ENCODE measurements around the gene TNRC6B. TPM values are rescaled to one million over a fixed set of nuclear protein-coding genes. Genes with fewer than 3 reads are reported as not detected.

TNRC6B gene
- total RNA-seq, 1 donor from 2014 or later = 51.2 TPM

DNA sequence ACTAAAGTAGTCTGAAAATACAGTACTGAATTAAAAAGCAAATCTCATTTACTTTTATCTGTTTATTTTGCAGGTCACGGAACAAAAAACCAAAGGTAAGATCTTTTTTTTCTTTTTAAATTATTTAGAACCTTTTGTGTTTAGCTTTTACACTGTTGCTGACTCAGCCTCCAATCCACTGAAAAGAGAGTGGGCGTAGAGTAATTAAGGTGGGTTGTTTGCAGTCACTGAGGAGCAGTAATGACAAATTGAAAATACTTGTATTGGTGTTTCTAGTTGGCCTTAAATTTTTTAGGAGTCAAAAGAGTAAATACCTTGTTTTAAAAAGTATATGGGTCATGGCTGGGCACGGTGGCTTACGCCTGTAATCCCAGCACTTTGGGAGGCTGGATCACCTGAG, 73.4 kb downstream of the TNRC6B start:
- no peak overlapping the region for H3K9ac ChIP-seq (ENCODE audit: low read length)
- no peak overlapping the region for H3K4me2 ChIP-seq (ENCODE audit: low read length)
- H3K4me3 ChIP-seq (ENCODE audit: insufficient read depth, low read depth, low read length) = no peak overlapping the region
- Mint-ChIP-seq H3K9me3 (ENCODE audit: unreplicated experiment) (no peaks in the 10 kb centered on the region), H3K27me3 (ENCODE audit: low read depth, unreplicated experiment) (no peaks in the 10 kb centered on the region), H3K4me3 (ENCODE audit: unreplicated experiment) (no peak overlapping the region), H3K27ac (ENCODE audit: unreplicated experiment) (peak overlapping the region; percentile 18), H3K4me1 (ENCODE audit: low read depth, unreplicated experiment) (peaks cover 15% of the 10 kb centered on the region), H3K36me3 (ENCODE audit: low read depth, unreplicated experiment) (peaks cover 10% of the 10 kb centered on the region)
- H3K27ac ChIP-seq (ENCODE audit: low read depth, low read length) = no peak overlapping the region
- no peak overlapping the region for H2AFZ ChIP-seq (ENCODE audit: low read depth, low read length)
- DNase-seq (ENCODE audit: low read depth) (peak; percentile 47), FAIRE-seq (no peak)
- H3K9me3 ChIP-seq (ENCODE audit: insufficient read depth, low read depth, low read length) = no peaks in the 10 kb centered on the region
- H3K79me2 ChIP-seq (ENCODE audit: insufficient read depth, low read length) = peaks cover 56% of the 10 kb centered on the region
- H3K4me1 ChIP-seq (ENCODE audit: insufficient read depth, low read length) = peaks cover 11% of the 10 kb centered on the region
- no peaks in the 10 kb centered on the region for H3K36me3 ChIP-seq (ENCODE audit: insufficient read depth, low read length)
- peaks cover 58% of the 10 kb centered on the region for H4K20me1 ChIP-seq (ENCODE audit: insufficient read depth, low read length)
- no peaks in the 10 kb centered on the region for H3K27me3 ChIP-seq (ENCODE audit: insufficient read depth, low read length)
- no peak for TF ChIP-seq EZH2 (IDR thresholded peaks at IDR 0.05; ENCODE audit: insufficient read depth, low read length)
- TF ChIP-seq, protein P1, sequence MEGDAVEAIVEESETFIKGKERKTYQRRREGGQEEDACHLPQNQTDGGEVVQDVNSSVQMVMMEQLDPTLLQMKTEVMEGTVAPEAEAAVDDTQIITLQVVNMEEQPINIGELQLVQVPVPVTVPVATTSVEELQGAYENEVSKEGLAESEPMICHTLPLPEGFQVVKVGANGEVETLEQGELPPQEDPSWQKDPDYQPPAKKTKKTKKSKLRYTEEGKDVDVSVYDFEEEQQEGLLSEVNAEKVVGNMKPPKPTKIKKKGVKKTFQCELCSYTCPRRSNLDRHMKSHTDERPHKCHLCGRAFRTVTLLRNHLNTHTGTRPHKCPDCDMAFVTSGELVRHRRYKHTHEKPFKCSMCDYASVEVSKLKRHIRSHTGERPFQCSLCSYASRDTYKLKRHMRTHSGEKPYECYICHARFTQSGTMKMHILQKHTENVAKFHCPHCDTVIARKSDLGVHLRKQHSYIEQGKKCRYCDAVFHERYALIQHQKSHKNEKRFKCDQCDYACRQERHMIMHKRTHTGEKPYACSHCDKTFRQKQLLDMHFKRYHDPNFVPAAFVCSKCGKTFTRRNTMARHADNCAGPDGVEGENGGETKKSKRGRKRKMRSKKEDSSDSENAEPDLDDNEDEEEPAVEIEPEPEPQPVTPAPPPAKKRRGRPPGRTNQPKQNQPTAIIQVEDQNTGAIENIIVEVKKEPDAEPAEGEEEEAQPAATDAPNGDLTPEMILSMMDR (IDR thresholded peaks at IDR 0.05; ENCODE audit: insufficient read depth, low read depth, low read length) = no peak

DNA sequence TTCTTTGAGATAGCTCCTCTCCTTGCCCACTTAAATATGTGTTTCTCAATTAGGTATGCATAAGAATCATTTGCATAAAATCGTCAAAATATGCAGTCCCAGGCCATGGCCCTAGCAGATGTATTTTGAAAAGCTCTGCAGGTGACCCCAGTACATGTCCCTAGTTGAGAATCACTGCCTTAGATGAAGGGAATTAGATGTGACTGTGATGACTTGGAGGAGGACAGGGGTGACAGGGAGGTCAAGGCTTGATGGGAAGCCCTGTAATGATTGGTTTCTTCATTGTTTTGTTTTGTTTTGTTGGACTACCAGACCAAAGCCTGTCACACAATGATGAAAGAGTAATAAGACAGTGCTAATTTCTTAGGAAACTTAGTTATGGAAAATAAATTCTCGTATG, 74.4 kb downstream of the TNRC6B start:
- TF ChIP-seq, protein P1 (IDR thresholded peaks at IDR 0.05; ENCODE audit: insufficient read depth, low read depth, low read length) = no peak
- TF ChIP-seq EZH2 (IDR thresholded peaks at IDR 0.05; ENCODE audit: insufficient read depth, low read length) = no peak
- Histone ChIP-seq H3K79me2 (ENCODE audit: insufficient read depth, low read length) (peaks cover 50% of the 10 kb centered on the region), H3K9ac (ENCODE audit: low read length) (no peak overlapping the region), H3K36me3 (ENCODE audit: insufficient read depth, low read length) (no peaks in the 10 kb centered on the region), H2AFZ (ENCODE audit: low read depth, low read length) (no peak overlapping the region), H4K20me1 (ENCODE audit: insufficient read depth, low read length) (peaks cover 64% of the 10 kb centered on the region), H3K4me2 (ENCODE audit: low read length) (no peak overlapping the region), H3K27ac (ENCODE audit: low read depth, low read length) (no peak overlapping the region), H3K9me3 (ENCODE audit: insufficient read depth, low read depth, low read length) (no peaks in the 10 kb centered on the region), H3K27me3 (ENCODE audit: insufficient read depth, low read length) (no peaks in the 10 kb centered on the region), H3K4me3 (ENCODE audit: insufficient read depth, low read depth, low read length) (no peak overlapping the region), H3K4me1 (ENCODE audit: insufficient read depth, low read length) (peaks cover 11% of the 10 kb centered on the region)
- peaks cover 10% of the 10 kb centered on the region for H3K36me3 Mint-ChIP-seq (ENCODE audit: low read depth, unreplicated experiment)
- no peak overlapping the region for H3K4me3 Mint-ChIP-seq (ENCODE audit: unreplicated experiment)
- no peaks in the 10 kb centered on the region for H3K9me3 Mint-ChIP-seq (ENCODE audit: unreplicated experiment)
- H3K27ac Mint-ChIP-seq (ENCODE audit: unreplicated experiment) = no peak overlapping the region
- no peak for FAIRE-seq
- no peak for DNase-seq (ENCODE audit: low read depth)
- H3K4me1 Mint-ChIP-seq (ENCODE audit: low read depth, unreplicated experiment) = peaks cover 15% of the 10 kb centered on the region
- no peaks in the 10 kb centered on the region for H3K27me3 Mint-ChIP-seq (ENCODE audit: low read depth, unreplicated experiment)

DNA sequence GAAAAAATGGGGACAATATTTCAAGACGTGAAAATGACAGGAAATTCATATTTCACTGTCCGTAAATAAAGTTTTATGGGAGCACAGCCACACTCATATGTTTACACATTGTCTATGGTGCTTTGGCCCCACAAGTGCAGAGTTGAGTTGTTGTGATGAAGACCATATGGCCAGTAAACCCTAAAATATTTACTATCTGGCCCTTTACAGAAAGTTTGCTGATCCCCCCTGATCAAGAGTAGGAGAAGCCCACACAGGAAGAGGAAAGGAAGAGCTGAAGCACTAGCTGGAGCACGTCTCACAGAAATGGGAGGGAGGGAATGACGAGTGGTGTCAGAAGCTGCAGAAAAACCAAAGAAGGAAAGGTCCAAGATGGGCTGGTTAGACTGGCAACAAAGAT, 78.8 kb downstream of the TNRC6B start:
- H4K20me1 ChIP-seq (ENCODE audit: insufficient read depth, low read length) = peaks cover 63% of the 10 kb centered on the region
- H2AFZ ChIP-seq (ENCODE audit: low read depth, low read length) = no peak overlapping the region
- peaks cover 10% of the 10 kb centered on the region for H3K4me1 Mint-ChIP-seq (ENCODE audit: low read depth, unreplicated experiment)
- no peak overlapping the region for H3K4me3 ChIP-seq (ENCODE audit: insufficient read depth, low read depth, low read length)
- H3K79me2 ChIP-seq (ENCODE audit: insufficient read depth, low read length) = peaks cover 23% of the 10 kb centered on the region
- no peak overlapping the region for H3K27ac ChIP-seq (ENCODE audit: low read depth, low read length)
- H3K36me3 Mint-ChIP-seq (ENCODE audit: low read depth, unreplicated experiment) = peaks cover 11% of the 10 kb centered on the region
- H3K27ac Mint-ChIP-seq (ENCODE audit: unreplicated experiment) = no peak overlapping the region
- no peak for FAIRE-seq
- no peaks in the 10 kb centered on the region for H3K9me3 ChIP-seq (ENCODE audit: insufficient read depth, low read depth, low read length)
- H3K36me3 ChIP-seq (ENCODE audit: insufficient read depth, low read length) = no peaks in the 10 kb centered on the region
- no peaks in the 10 kb centered on the region for H3K27me3 ChIP-seq (ENCODE audit: insufficient read depth, low read length)
- no peaks in the 10 kb centered on the region for H3K9me3 Mint-ChIP-seq (ENCODE audit: unreplicated experiment)
- H3K4me1 ChIP-seq (ENCODE audit: insufficient read depth, low read length) = peaks cover 11% of the 10 kb centered on the region
- H3K4me2 ChIP-seq (ENCODE audit: low read length) = no peak overlapping the region
- no peak for TF ChIP-seq EZH2 (IDR thresholded peaks at IDR 0.05; ENCODE audit: insufficient read depth, low read length)
- TF ChIP-seq, protein P1 (IDR thresholded peaks at IDR 0.05; ENCODE audit: insufficient read depth, low read depth, low read length) = no peak
- DNase-seq (ENCODE audit: low read depth) = no peak
- no peak overlapping the region for H3K9ac ChIP-seq (ENCODE audit: low read length)
- no peaks in the 10 kb centered on the region for H3K27me3 Mint-ChIP-seq (ENCODE audit: low read depth, unreplicated experiment)
- H3K4me3 Mint-ChIP-seq (ENCODE audit: unreplicated experiment) = no peak overlapping the region

Measured in astrocyte (in vitro differentiated cells and primary cell).